ENCODE measurements around the gene APC2. TPM values are rescaled to one million over a fixed set of nuclear protein-coding genes. Genes with fewer than 3 reads are reported as not detected.

Gene APC2
- total RNA-seq, 4 donors from 2014 or later = 0.02 to 1.2 (median 0.35) TPM

DNA sequence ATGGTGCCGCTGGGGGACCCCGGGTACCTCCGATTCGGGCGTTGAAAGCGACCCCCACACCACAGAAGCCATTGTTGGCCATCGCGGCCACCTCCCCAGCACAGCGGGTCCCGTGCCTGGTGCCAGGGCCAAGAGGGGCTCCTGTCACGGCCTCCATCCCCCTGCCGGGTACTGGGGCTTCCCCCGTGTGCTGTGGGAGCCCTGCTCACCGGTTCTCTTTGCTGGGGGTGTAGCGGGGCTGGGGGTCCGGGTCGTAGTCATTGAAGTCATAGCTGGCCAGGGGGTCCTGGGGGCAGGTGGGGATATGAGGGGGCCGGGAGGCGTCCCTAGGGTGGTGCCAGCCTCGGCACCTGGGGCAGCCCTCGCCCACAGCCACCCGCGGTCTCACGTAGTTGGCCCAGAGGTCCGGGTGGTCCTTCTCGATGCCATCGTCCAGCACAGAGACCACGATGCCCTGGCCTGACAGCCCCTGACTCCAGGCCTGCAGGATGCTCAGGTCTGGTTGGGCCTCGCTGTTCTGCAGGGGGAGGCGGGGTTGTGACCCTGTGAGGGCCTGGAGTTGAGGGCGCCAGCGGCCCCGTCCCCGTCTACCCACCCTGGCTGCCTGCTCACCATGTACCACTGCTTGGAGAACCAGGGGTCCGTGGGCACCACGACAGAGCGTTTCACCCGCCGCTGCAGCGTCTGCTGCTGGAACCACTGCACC, 37.8 kb downstream of the APC2 start:
- Histone ChIP-seq H3K27ac (no peak overlapping the region), H3K36me3 (no peaks in the 10 kb centered on the region), H3K4me1 (peaks cover 0 to 23% (median 12%) of the 10 kb centered on the region in 3 donors), H3K4me3 (no peak overlapping the region), H3K27me3 (peaks cover 16% of the 10 kb centered on the region), H3K9me3 (no peaks in the 10 kb centered on the region)
- TF ChIP-seq, protein P1, sequence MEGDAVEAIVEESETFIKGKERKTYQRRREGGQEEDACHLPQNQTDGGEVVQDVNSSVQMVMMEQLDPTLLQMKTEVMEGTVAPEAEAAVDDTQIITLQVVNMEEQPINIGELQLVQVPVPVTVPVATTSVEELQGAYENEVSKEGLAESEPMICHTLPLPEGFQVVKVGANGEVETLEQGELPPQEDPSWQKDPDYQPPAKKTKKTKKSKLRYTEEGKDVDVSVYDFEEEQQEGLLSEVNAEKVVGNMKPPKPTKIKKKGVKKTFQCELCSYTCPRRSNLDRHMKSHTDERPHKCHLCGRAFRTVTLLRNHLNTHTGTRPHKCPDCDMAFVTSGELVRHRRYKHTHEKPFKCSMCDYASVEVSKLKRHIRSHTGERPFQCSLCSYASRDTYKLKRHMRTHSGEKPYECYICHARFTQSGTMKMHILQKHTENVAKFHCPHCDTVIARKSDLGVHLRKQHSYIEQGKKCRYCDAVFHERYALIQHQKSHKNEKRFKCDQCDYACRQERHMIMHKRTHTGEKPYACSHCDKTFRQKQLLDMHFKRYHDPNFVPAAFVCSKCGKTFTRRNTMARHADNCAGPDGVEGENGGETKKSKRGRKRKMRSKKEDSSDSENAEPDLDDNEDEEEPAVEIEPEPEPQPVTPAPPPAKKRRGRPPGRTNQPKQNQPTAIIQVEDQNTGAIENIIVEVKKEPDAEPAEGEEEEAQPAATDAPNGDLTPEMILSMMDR (IDR thresholded peaks at IDR 0.05) = no peak
- TF ChIP-seq POLR2A (IDR thresholded peaks at IDR 0.05) = no peak
- no peak for TF ChIP-seq POLR2AphosphoS5 (IDR thresholded peaks at IDR 0.05)
- no peak for TF ChIP-seq EP300 (IDR thresholded peaks at IDR 0.05)
- ATAC-seq = no peak
- WGBS, 2 donors (ENCODE audit: low coverage in 1 of 2) = no CpG with 5 or more reads among the region's 40 CpGs

DNA sequence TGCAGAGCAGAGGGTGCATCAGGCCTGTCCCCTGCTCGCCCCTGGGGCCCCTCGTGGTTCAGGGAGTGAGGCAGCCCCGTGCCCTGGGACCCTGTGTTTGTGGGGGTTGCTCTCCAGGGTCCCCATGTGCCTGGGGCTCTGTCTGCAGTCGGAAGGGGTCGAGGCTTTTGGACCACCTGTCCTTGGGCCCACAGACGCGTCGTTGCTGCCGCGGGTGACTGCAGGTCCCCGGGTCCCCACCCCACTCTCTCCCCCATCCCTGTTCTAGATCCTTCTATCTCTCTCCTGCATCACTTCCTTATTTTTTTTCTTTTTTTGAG, 38.3 kb downstream of the APC2 start:
- TF ChIP-seq POLR2A (IDR thresholded peaks at IDR 0.05) (no peak), POLR2AphosphoS5 (IDR thresholded peaks at IDR 0.05) (no peak), EP300 (IDR thresholded peaks at IDR 0.05) (no peak)
- TF ChIP-seq, protein P1 (IDR thresholded peaks at IDR 0.05) = no peak
- 87 to 93% methylated on average over 7 to 8 of the region's 11 CpGs for WGBS, 2 donors (ENCODE audit: low coverage in 1 of 2)
- Histone ChIP-seq H3K4me1 (peaks cover 0 to 23% (median 12%) of the 10 kb centered on the region in 3 donors), H3K4me3 (no peak overlapping the region), H3K9me3 (no peaks in the 10 kb centered on the region), H3K36me3 (no peaks in the 10 kb centered on the region), H3K27ac (no peak overlapping the region), H3K27me3 (peaks cover 19% of the 10 kb centered on the region)
- no peak for ATAC-seq

DNA sequence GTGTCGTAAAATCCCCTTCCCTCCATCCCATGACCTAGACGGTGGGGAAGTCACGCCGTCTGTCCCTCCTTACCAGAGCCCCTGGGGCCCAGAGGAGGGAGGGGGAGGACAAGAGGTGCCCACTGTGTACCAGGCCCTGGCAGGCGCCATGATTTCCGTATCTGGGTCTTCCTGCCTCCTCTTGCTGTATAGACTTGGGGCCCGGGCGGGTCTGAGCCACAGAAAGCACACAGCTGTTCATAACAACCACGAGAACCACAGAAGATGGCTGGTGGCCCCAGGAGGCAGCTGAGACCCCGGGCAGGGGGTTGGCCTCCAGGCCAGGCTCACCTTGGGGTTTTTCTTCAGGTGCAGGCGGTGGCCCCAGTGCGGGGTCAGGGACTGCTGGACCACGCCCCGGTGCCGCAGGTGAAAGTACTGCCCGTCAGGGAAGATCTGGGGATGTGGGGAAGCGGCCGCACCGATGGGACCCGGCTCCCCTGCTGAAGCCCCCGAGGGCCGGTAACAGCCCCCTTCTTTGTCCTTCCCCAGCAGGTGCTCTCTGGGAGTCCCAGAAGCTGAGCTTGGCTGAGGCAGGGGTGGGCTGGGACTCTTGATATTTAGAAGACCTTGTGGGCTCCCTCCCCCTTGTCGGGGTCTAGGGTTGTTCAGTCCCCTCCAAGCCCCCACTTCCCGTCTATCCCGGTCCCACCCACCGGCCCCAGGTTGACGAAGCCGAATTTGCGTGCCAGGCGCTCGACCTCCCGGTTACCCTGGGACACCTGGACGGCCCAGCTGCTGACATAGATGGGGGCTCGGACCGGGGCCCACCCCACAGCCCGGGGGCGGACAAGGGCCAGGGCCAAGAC, 39.8 kb downstream of the APC2 start:
- WGBS, 2 donors (ENCODE audit: low coverage in 1 of 2) = no CpG with 5 or more reads among the region's 37 CpGs
- ATAC-seq = no peak

DNA sequence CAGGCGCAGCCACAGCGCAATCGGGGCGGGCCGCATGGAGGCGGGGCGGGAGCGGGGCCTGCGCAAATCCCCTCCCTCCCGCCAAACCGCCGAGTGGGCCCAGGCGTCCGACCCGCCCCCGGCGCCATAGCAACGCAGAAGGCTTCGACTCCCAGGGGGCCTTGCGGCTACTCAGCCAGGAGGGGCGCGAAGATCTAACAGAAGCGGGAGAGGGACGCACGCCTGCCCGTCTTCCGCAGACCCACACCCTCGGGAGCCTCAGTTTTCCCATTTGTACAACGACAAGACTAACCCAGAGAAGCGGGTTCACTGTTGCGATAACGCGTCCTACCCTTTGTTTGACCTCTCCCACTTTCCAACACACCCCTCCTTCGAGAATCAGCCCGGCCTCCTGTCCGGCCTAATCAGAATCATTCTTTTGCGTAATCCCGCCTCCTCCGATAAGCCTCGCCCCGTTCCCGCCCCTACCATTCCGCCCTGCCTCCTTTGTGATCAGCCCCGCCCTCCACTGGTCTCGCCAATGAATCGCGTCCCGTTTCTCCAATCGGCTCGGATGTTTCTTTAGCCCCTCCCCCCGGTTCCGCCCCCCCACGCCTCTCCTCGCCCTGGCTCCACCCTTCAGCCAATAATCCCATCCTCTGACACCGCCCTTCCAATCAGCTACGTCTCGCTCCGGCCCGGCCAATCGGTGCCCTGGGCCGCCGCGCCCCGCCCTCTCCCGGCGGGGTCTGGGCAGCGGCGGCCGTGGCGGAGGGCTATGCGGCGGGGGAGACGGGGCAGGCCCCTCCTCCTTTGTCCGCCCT, 40.6 kb downstream of the APC2 start, which contains the start of gene PCSK4:
TSS of gene PCSK4 (minus strand) at position 40 of the 803 bp plus-strand sequence. CDS start at position 36, 4 bp downstream.
- ATAC-seq = peak; percentile 96
- H3K27me3 ChIP-seq = peaks cover 21% of the 10 kb centered on the region
- H3K36me3 ChIP-seq = no peaks in the 10 kb centered on the region
- TF ChIP-seq, protein P1 (IDR thresholded peaks at IDR 0.05) = peak in 1 of 4 experiments; percentile 9
- no peak for TF ChIP-seq POLR2AphosphoS5 (IDR thresholded peaks at IDR 0.05)
- no peak for TF ChIP-seq EP300 (IDR thresholded peaks at IDR 0.05)
- TF ChIP-seq POLR2A (IDR thresholded peaks at IDR 0.05) = peak in 1 of 2 donors; percentile 31
- H3K9me3 ChIP-seq = no peaks in the 10 kb centered on the region
- 0 to 1% methylated on average over 12 to 26 of the region's 74 CpGs for WGBS, 2 donors (ENCODE audit: low coverage in 1 of 2)
- peak within 1 kb of the TSS; percentile 43 to 62 for H3K4me3 ChIP-seq
- peaks cover 0 to 23% (median 12%) of the 10 kb centered on the region in 3 donors for H3K4me1 ChIP-seq
- H3K27ac ChIP-seq = peak within 1 kb of the TSS; percentile 2 to 90 (median 78)

More for the DNA sequence above, 39.8 kb downstream of the APC2 start:
- H3K4me1 ChIP-seq = peaks cover 0 to 23% (median 12%) of the 10 kb centered on the region in 3 donors
- no peaks in the 10 kb centered on the region for H3K36me3 ChIP-seq
- no peak for TF ChIP-seq EP300 (IDR thresholded peaks at IDR 0.05)
- no peak for TF ChIP-seq POLR2A (IDR thresholded peaks at IDR 0.05)
- TF ChIP-seq POLR2AphosphoS5 (IDR thresholded peaks at IDR 0.05) = no peak
- TF ChIP-seq, protein P1 (IDR thresholded peaks at IDR 0.05) = no peak
- no peaks in the 10 kb centered on the region for H3K9me3 ChIP-seq
- peak overlapping the region; percentile 43 to 62 for H3K4me3 ChIP-seq
- H3K27ac ChIP-seq = peak overlapping the region; percentile 2 to 90 (median 78)
- H3K27me3 ChIP-seq = peaks cover 19% of the 10 kb centered on the region
